Smooth muscle cell (in vitro differentiated cells): ENCODE data around the gene RBM33. TPM values are rescaled to one million over a fixed set of nuclear protein-coding genes. Genes with fewer than 3 reads are reported as not detected.

Source experiments
- DNase-seq: peaks from one replicate; lab custom pipeline; 2025; ENCODE audit not compliant: unreplicated experiment; lab: John Stamatoyannopoulos, UW
- H2AFZ ChIP-seq: fragments of 200-600 bp; sonication (generic); 2 replicates; pipeline ENCODE4 v1.6.0; 2016; ENCODE audit warnings: antibody characterized with exemption, low read depth, mild to moderate bottlenecking
- H3F3A ChIP-seq: fragments of 200-600 bp; sonication (generic); 2 replicates; pipeline ENCODE4 v1.6.0; 2017; ENCODE audit warnings: antibody characterized with exemption, low read depth
- H3K27ac ChIP-seq: fragments of 200-600 bp; sonication (generic); 2 replicates; pipeline ENCODE4 v1.5.1; 2016; ENCODE audit warnings: low read depth, mild to moderate bottlenecking
- H3K27me3 ChIP-seq: fragments of 200-600 bp; sonication (generic); 2 replicates; pipeline ENCODE4 v1.6.1; 2016; ENCODE audit warnings: low read depth, mild to moderate bottlenecking
- H3K36me3 ChIP-seq: fragments of 200-600 bp; sonication (generic); 2 replicates; pipeline ENCODE4 v1.5.1; 2016; ENCODE audit warnings: low read depth
- H3K4me1 ChIP-seq: fragments of 200-600 bp; sonication (generic); 2 replicates; pipeline ENCODE4 v1.5.1; 2016; ENCODE audit warnings: low read depth
- H3K4me2 ChIP-seq: fragments of 200-600 bp; sonication (generic); 2 replicates; pipeline ENCODE4 v1.6.0; 2016; ENCODE audit warnings: mild to moderate bottlenecking
- H3K4me3 ChIP-seq: fragments of 200-600 bp; sonication (generic); 2 replicates; pipeline ENCODE4 v1.5.1; 2016; ENCODE audit warnings: mild to moderate bottlenecking
- H3K79me2 ChIP-seq: fragments of 200-600 bp; sonication (generic); 2 replicates; pipeline ENCODE4 v1.6.0; 2016; ENCODE audit warnings: low read depth, mild to moderate bottlenecking
- H3K9ac ChIP-seq: fragments of 200-600 bp; sonication (generic); 2 replicates; pipeline ENCODE4 v1.6.0; 2016; ENCODE audit warnings: low read depth
- H3K9me3 ChIP-seq: fragments of 200-600 bp; sonication (generic); replicated peaks from 2 replicates; pipeline ENCODE4 v1.5.1; 2016; ENCODE audit warnings: low read depth
- H4K20me1 ChIP-seq: fragments of 200-600 bp; sonication (generic); 2 replicates; pipeline ENCODE4 v1.6.0; 2016; ENCODE audit warnings: low read depth
- WGBS: methylation state at CpG from one replicate; pipeline ENCODE4 v1.1.7; 2016; ENCODE audit warnings: low lambda C conversion rate; 5-methylcytosine and 5-hydroxymethylcytosine counted together
- polyA plus RNA-seq: library from polyadenylated mRNA; unstranded; fragments of >200 nt; fragmentation: Nextera tagmentation; extraction: Ambion mirVana; gene quantifications from 2 replicates; pipeline ENCODE4 v1.2.1, GENCODE V29; 2016
- total RNA-seq: library from RNA; depleted of rRNA; stranded (reverse); fragments of >200 nt; gene quantifications from 2 replicates; pipeline ENCODE4 v1.2.3, GENCODE V29; 2014
- TF ChIP-seq, protein P1 (sequence below): fragments of 200-600 bp; sonication (generic); IDR thresholded peaks from 2 replicates; pipeline ENCODE4 v1.5.1; 2017; ENCODE audit warnings: borderline replicate concordance, mild to moderate bottlenecking, antibody characterized with exemption; ENCODE audit not compliant: insufficient read depth, poor library complexity, severe bottlenecking

Gene RBM33
- total and polyA plus RNA-seq, 2 experiments from 2014 or later, result 22.5 to 25.3 TPM

DNA sequence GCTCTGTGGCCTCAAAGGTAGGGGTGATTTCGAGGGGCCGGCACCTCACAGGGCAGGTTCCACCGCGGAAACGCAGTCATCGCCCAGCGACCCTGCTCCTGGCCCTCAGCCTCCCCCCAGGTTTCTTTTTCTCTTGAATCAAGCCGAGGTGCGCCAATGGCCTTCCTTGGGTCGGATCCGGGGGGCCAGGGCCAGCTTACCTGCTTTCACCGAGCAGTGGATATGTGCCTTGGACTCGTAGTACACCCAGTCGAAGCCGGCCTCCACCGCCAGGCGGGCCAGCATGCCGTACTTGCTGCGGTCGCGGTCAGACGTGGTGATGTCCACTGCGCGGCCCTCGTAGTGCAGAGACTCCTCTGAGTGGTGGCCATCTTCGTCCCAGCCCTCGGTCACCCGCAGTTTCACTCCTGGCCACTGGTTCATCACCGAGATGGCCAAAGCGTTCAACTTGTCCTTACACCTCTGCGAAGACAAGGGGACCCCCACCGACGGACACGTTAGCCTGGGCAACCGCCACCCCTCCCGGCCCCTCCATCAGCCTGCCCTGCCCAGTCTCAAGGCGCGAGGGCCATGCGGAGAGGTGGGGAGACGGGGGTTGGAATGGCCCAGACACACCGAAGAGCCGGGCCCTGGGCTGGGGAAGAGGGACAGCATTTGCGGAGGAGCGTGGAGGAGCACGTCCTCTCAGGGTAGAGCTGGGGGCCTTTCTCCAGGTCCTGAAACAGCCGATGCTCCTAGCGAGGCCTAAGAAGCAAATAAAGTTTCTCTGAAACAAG, 161.8 kb downstream of the RBM33 start:
- H3K36me3 ChIP-seq, result no peaks in the 10 kb centered on the region
- H3K4me3 ChIP-seq, result peak overlapping the region; percentile 40
- H3K79me2 ChIP-seq, result no peaks in the 10 kb centered on the region
- H3K4me1 ChIP-seq, result peaks cover 41% of the 10 kb centered on the region
- peaks cover 100% of the 10 kb centered on the region for H3K27me3 ChIP-seq
- TF ChIP-seq, protein P1, sequence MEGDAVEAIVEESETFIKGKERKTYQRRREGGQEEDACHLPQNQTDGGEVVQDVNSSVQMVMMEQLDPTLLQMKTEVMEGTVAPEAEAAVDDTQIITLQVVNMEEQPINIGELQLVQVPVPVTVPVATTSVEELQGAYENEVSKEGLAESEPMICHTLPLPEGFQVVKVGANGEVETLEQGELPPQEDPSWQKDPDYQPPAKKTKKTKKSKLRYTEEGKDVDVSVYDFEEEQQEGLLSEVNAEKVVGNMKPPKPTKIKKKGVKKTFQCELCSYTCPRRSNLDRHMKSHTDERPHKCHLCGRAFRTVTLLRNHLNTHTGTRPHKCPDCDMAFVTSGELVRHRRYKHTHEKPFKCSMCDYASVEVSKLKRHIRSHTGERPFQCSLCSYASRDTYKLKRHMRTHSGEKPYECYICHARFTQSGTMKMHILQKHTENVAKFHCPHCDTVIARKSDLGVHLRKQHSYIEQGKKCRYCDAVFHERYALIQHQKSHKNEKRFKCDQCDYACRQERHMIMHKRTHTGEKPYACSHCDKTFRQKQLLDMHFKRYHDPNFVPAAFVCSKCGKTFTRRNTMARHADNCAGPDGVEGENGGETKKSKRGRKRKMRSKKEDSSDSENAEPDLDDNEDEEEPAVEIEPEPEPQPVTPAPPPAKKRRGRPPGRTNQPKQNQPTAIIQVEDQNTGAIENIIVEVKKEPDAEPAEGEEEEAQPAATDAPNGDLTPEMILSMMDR, result no peak
- H3K27ac ChIP-seq, result no peak overlapping the region
- no peaks in the 10 kb centered on the region for H4K20me1 ChIP-seq
- peak overlapping the region; percentile 90 for H3K4me2 ChIP-seq
- H2AFZ ChIP-seq, result no peak overlapping the region
- H3K9ac ChIP-seq, result no peak overlapping the region
- no peaks in the 10 kb centered on the region for H3F3A ChIP-seq
- WGBS, result 27% methylated on average over 45 of the region's 47 CpGs
- no peaks in the 10 kb centered on the region for H3K9me3 ChIP-seq
- no peak for DNase-seq

DNA sequence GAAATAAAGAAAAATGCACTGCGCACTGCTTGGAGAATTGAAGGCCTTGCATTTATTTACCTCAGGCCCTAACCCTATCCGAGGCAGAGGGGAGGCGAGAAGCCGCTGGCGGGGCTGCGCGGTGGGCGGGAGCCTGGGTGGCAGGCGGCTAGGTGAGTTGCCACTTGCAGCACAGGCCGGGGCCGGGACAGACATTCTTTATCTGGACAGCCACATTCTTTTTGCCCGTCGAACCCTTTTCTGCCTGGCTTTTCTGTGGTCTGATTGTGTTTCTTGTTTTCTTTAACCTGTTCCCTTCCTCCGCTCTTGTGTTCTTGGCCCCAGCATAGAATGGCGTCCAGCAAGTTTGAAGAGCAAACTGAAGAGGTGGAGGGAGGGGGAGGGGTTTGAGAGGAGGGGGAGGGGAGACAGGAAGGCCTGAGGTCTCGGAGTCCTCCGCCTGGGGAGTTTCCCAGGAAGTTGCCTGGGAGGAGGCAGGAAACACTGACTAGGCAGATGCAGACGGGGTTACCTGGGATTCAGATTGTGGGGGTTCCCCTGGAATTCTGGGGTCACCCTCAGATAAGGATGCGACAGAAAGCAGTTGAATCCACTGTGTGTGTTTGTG, 162.7 kb downstream of the RBM33 start:
- Histone ChIP-seq H3K4me2 (no peak overlapping the region), H3K27ac (no peak overlapping the region), H3K79me2 (no peaks in the 10 kb centered on the region), H3K9me3 (no peaks in the 10 kb centered on the region), H3F3A (no peaks in the 10 kb centered on the region), H4K20me1 (no peaks in the 10 kb centered on the region), H3K9ac (no peak overlapping the region), H3K36me3 (no peaks in the 10 kb centered on the region), H3K4me1 (peaks cover 50% of the 10 kb centered on the region), H2AFZ (no peak overlapping the region), H3K27me3 (peaks cover 100% of the 10 kb centered on the region), H3K4me3 (no peak overlapping the region)
- no peak for DNase-seq
- TF ChIP-seq, protein P1, result no peak
- WGBS, result 21% methylated on average over 19 of the region's 19 CpGs

DNA sequence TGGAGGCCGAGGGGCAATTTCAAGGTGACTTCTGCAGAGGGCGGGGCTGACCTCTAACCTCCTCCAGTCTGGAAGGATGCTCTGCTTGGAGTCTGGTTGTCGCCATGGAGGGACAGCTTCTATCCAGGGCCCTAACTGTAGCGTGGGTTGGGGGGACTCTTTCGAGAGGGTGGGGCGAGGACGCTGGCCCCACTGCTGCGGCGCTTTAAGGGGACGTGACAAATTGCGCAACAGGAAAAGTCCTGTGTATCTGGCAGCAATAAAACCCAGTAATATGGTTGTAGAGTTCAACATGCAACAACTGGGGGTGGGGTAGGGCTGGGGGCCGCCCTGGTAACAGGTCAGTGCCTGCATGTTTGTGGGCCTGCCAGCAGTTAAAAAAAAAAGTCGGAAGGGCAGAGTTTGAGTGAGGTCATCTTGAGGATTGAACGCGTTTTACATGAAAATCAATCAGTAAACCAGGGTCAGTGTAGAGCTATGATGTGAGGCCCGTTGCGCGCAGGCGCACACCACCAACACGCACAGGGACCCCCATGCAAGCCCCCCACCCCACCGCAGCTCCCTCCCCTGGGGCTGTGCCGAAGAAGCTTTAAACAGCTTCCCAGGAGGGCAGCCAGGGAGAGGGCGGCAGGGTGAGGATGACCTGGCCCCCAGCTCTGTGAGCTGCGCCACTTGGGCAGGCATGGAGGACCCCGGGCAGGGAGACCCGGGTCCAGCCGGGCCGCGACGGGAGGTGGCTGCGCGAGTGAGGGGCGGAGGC, 163.5 kb downstream of the RBM33 start:
- Histone ChIP-seq H2AFZ (no peak overlapping the region), H3K9me3 (no peaks in the 10 kb centered on the region), H3K9ac (no peak overlapping the region), H3K36me3 (no peaks in the 10 kb centered on the region), H3F3A (no peaks in the 10 kb centered on the region), H3K27ac (no peak overlapping the region), H3K4me1 (peaks cover 51% of the 10 kb centered on the region), H4K20me1 (no peaks in the 10 kb centered on the region), H3K4me3 (peak overlapping the region; percentile 58), H3K4me2 (peak overlapping the region; percentile 83), H3K79me2 (no peaks in the 10 kb centered on the region), H3K27me3 (peaks cover 100% of the 10 kb centered on the region)
- TF ChIP-seq, protein P1, result no peak
- DNase-seq, result no peak
- 12% methylated on average over 30 of the region's 33 CpGs for WGBS
